Breast epithelium (tissue), 4 donors: ENCODE measurements around the gene HECTD4. TPM values are rescaled to one million over a fixed set of nuclear protein-coding genes. Genes with fewer than 3 reads are reported as not detected.

ENCODE experiments used
- DNase-seq, 2 donors: peaks; one replicate each; pipeline ENCODE4 v3.0.0-alpha.2; 2019; ENCODE audit warnings: low spot score in 2 of 2
- H3K27ac ChIP-seq, 2 donors: fragments of 200-600 bp; sonication (generic) in 1 of 2; one replicate each; pipeline ENCODE4 v1.5.1; 2016 to 2019; ENCODE audit warnings: mild to moderate bottlenecking in 1 of 2
- H3K27me3 ChIP-seq, 2 donors: fragments of 200-600 bp; sonication (generic) in 1 of 2; one replicate each; pipeline versions ENCODE4 v1.5.1 to v1.6.0; 2017 to 2019; ENCODE audit warnings: control low read depth in 1 of 2, mild to moderate bottlenecking in 1 of 2
- H3K36me3 ChIP-seq: fragments of 200-600 bp; one replicate; pipeline ENCODE4 v1.5.1; 2019
- H3K4me1 ChIP-seq, 2 donors: fragments of 200-600 bp; sonication (generic); one replicate each; pipeline ENCODE4 v1.5.1; 2016 to 2019; ENCODE audit warnings: control low read depth in 1 of 2
- H3K4me3 ChIP-seq, 3 donors: fragments of 200-600 bp; sonication (generic); 1 replicate in 2 of 3; 2 replicates in 1 of 3; pipeline ENCODE4 v1.5.1; 2016 to 2019; ENCODE audit warnings: mild to moderate bottlenecking in 3 of 3, moderate library complexity in 2 of 3
- H3K9me3 ChIP-seq, 2 donors: fragments of 200-600 bp; sonication (generic) in 1 of 2; one replicate each; pipeline ENCODE4 v1.5.1; 2016 to 2019; ENCODE audit warnings: control low read depth in 1 of 2
- CTCF ChIP-seq, 3 donors: fragments of 450-650 bp; IDR thresholded peaks; one replicate each; pipeline ENCODE4 v1.5.1; 2016 to 2017; ENCODE audit warnings: antibody characterized with exemption in 3 of 3, mild to moderate bottlenecking in 3 of 3, moderate library complexity in 3 of 3
- POLR2A ChIP-seq: fragments of 450-650 bp; IDR thresholded peaks from one replicate; pipeline ENCODE4 v1.6.1; 2016; ENCODE audit warnings: antibody characterized with exemption, mild to moderate bottlenecking, moderate library complexity
- POLR2AphosphoS5 ChIP-seq, 3 donors: sonication (generic); formaldehyde crosslinking; IDR thresholded peaks; one replicate each; pipeline ENCODE4 v1.6.1; 2017; ENCODE audit warnings: antibody characterized with exemption in 3 of 3
- intact Hi-C: fragments of 100-400 bp; cut with DNase I; formaldehyde crosslinking; loops from one replicate; pipeline ENCODE4 v1.15.1; 2023; ENCODE audit warnings: low total_unique reads
- total RNA-seq, 3 donors: library from RNA; depleted of rRNA; stranded (reverse); fragments of >200 nt; gene quantifications; one replicate each; pipeline ENCODE4 v1.1.0, GENCODE V29; 2016

The HECTD4 gene
- total RNA-seq, 3 donors from 2014 or later: 37.6 to 57.4 (median 49.5) TPM

GRCh38 chr12:112169161-112169872, 212.9 kb downstream of the HECTD4 start:
- no peaks in the 10 kb centered on the region for H3K4me1 ChIP-seq
- H3K4me3 ChIP-seq: no peak overlapping the region
- no peaks in the 10 kb centered on the region for H3K36me3 ChIP-seq
- peak in 1 of 2 donors; percentile 33 for DNase-seq
- no peaks in the 10 kb centered on the region for H3K27me3 ChIP-seq
- TF ChIP-seq CTCF (IDR thresholded peaks at IDR 0.05) (no peak), POLR2AphosphoS5 (IDR thresholded peaks at IDR 0.05) (no peak), POLR2A (no peak)
- intact Hi-C loops: no loop called here
- no peaks in the 10 kb centered on the region for H3K9me3 ChIP-seq
- no peak overlapping the region for H3K27ac ChIP-seq

GRCh38 chr12:112168561-112168971, 213.7 kb downstream of the HECTD4 start:
- no peaks in the 10 kb centered on the region for H3K4me1 ChIP-seq
- intact Hi-C loops: no loop called here
- no peaks in the 10 kb centered on the region for H3K36me3 ChIP-seq
- H3K27me3 ChIP-seq: no peaks in the 10 kb centered on the region
- H3K27ac ChIP-seq: no peak overlapping the region
- DNase-seq: peak in 1 of 2 donors; percentile 25
- no peaks in the 10 kb centered on the region for H3K9me3 ChIP-seq
- no peak overlapping the region for H3K4me3 ChIP-seq
- no peak for TF ChIP-seq CTCF (IDR thresholded peaks at IDR 0.05)
- TF ChIP-seq POLR2A: no peak
- no peak for TF ChIP-seq POLR2AphosphoS5 (IDR thresholded peaks at IDR 0.05)

GRCh38 chr12:112167718-112168525, 214.3 kb downstream of the HECTD4 start:
- Histone ChIP-seq H3K36me3 (peaks cover 3% of the 10 kb centered on the region), H3K9me3 (no peaks in the 10 kb centered on the region)
- intact Hi-C loops: no loop called here

GRCh38 chr12:112167031-112167461, 215.2 kb downstream of the HECTD4 start:
- H3K9me3 ChIP-seq: no peaks in the 10 kb centered on the region
- no peaks in the 10 kb centered on the region for H3K4me1 ChIP-seq
- peak in 1 of 2 donors; percentile 2 for DNase-seq
- H3K4me3 ChIP-seq: no peak overlapping the region
- H3K36me3 ChIP-seq: peaks cover 8% of the 10 kb centered on the region
- H3K27ac ChIP-seq: no peak overlapping the region
- intact Hi-C loops: no loop called here
- TF ChIP-seq CTCF (IDR thresholded peaks at IDR 0.05) (no peak), POLR2A (no peak), POLR2AphosphoS5 (IDR thresholded peaks at IDR 0.05) (no peak)
- H3K27me3 ChIP-seq: no peaks in the 10 kb centered on the region

More at GRCh38 chr12:112167718-112168525, 214.3 kb downstream of the HECTD4 start:
- peak in 1 of 2 donors; percentile 38 for DNase-seq
- H3K27ac ChIP-seq: no peak overlapping the region
- H3K4me3 ChIP-seq: no peak overlapping the region
- H3K27me3 ChIP-seq: no peaks in the 10 kb centered on the region
- TF ChIP-seq POLR2A (no peak), POLR2AphosphoS5 (IDR thresholded peaks at IDR 0.05) (no peak), CTCF (IDR thresholded peaks at IDR 0.05) (no peak)
- no peaks in the 10 kb centered on the region for H3K4me1 ChIP-seq
